OCI-LY3 (cell line): ENCODE data around the gene INSRR.

Experiments used
- H2AFZ ChIP-seq: fragments of 200-600, 300-600 bp; shearing (Covaris generic); 2 replicates; pipeline ENCODE4 v1.6.0; 2014; ENCODE audit warnings: antibody characterized with exemption, low read depth, low read length
- H3K27ac ChIP-seq: fragments of 200-600, 300-600 bp; sonication (generic); 2 replicates; pipeline ENCODE4 v1.5.1; 2014; ENCODE audit warnings: mild to moderate bottlenecking, low read length, moderate library complexity, mixed read lengths
- H3K27me3 ChIP-seq: fragments of 200-600, 300-600 bp; sonication (generic); 2 replicates; pipeline ENCODE4 v1.6.1; 2014; ENCODE audit warnings: low read depth, low read length, mixed read lengths
- H3K36me3 ChIP-seq: fragments of 200-600, 300-600 bp; sonication (generic); replicated peaks from 2 replicates; pipeline ENCODE3; 2014; ENCODE audit warnings: low read depth, low read length, mixed read lengths
- H3K4me1 ChIP-seq: fragments of 300-600, 200-600 bp; sonication (generic); 2 replicates; pipeline ENCODE4 v1.6.1; 2014; ENCODE audit warnings: low read length, mixed read lengths
- H3K4me2 ChIP-seq: fragments of 200-600, 300-600 bp; sonication (generic); 2 replicates; pipeline ENCODE4 v1.6.1; 2014; ENCODE audit warnings: low read length, mixed read lengths
- H3K4me3 ChIP-seq: fragments of 300-600, 200-600 bp; sonication (generic); 2 replicates; pipeline ENCODE4 v1.5.1; 2014; ENCODE audit warnings: antibody characterized with exemption, mild to moderate bottlenecking, low read length, moderate library complexity
- H3K79me2 ChIP-seq: fragments of 300-600, 200-600 bp; shearing (Covaris generic); 2 replicates; pipeline ENCODE4 v1.6.1; 2014; ENCODE audit warnings: mild to moderate bottlenecking, low read length, mixed read lengths
- H3K9ac ChIP-seq: fragments of 300-600, 200-600 bp; shearing (Covaris generic); 2 replicates; pipeline ENCODE4 v1.6.0; 2014; ENCODE audit warnings: mild to moderate bottlenecking, low read length, moderate library complexity
- H3K9me3 ChIP-seq: fragments of 200-600, 300-600 bp; shearing (Covaris generic); 2 replicates; pipeline ENCODE4 v1.6.1; 2014; ENCODE audit warnings: low read length, mixed read lengths; ENCODE audit not compliant: insufficient read depth
- H4K20me1 ChIP-seq: fragments of 200-600, 300-600 bp; sonication (generic); 2 replicates; pipeline ENCODE4 v1.6.1; 2016; ENCODE audit warnings: low read length, mixed read lengths; ENCODE audit not compliant: insufficient read depth
- EZH2phosphoT487 ChIP-seq: fragments of 200-600 bp; shearing (Covaris generic); IDR thresholded peaks from 2 replicates; pipeline ENCODE4 v1.6.1; 2018; ENCODE audit warnings: antibody characterized with exemption, mixed run types, low read depth
- TF ChIP-seq, protein P1 (sequence below): fragments of 200-600, 300-600 bp; sonication (generic); IDR thresholded peaks from 2 replicates; pipeline ENCODE4 v1.5.1; 2014; ENCODE audit warnings: antibody characterized with exemption, low read length, low read depth

Gene INSRR

DNA sequence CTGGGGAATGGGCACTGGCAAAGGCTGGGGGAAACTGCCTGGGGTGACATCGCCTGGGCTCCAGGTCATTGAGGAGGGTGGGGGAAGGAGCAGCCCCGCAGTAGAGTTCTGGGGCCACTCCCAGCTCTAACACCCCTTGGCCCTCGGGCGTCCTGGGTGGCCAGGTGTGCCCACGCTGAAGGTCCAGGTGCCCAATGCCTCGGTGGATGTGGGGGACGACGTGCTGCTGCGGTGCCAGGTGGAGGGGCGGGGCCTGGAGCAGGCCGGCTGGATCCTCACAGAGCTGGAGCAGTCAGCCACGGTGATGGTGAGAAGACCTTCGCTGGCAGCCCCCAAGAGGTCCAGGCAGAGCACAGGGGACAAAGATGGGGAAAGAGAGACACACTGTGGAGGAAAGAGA, 9.4 kb upstream of the INSRR start:
- Histone ChIP-seq H3K4me1 (peaks cover 2% of the 10 kb centered on the region; the same call in 1 of the 2 replicates), H2AFZ (no peak overlapping the region), H3K36me3 (no peaks in the 10 kb centered on the region), H3K9ac (no peak overlapping the region), H3K4me2 (no peak overlapping the region), H3K9me3 (no peaks in the 10 kb centered on the region), H3K27me3 (peaks cover 25% of the 10 kb centered on the region), H3K79me2 (no peaks in the 10 kb centered on the region), H3K4me3 (no peak overlapping the region), H4K20me1 (no peaks in the 10 kb centered on the region), H3K27ac (no peak overlapping the region)
- TF ChIP-seq EZH2phosphoT487, result no peak
- TF ChIP-seq, protein P1, sequence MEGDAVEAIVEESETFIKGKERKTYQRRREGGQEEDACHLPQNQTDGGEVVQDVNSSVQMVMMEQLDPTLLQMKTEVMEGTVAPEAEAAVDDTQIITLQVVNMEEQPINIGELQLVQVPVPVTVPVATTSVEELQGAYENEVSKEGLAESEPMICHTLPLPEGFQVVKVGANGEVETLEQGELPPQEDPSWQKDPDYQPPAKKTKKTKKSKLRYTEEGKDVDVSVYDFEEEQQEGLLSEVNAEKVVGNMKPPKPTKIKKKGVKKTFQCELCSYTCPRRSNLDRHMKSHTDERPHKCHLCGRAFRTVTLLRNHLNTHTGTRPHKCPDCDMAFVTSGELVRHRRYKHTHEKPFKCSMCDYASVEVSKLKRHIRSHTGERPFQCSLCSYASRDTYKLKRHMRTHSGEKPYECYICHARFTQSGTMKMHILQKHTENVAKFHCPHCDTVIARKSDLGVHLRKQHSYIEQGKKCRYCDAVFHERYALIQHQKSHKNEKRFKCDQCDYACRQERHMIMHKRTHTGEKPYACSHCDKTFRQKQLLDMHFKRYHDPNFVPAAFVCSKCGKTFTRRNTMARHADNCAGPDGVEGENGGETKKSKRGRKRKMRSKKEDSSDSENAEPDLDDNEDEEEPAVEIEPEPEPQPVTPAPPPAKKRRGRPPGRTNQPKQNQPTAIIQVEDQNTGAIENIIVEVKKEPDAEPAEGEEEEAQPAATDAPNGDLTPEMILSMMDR, result 0 out of 2 replicates have a peak, but pooled peaks have one; percentile 5

DNA sequence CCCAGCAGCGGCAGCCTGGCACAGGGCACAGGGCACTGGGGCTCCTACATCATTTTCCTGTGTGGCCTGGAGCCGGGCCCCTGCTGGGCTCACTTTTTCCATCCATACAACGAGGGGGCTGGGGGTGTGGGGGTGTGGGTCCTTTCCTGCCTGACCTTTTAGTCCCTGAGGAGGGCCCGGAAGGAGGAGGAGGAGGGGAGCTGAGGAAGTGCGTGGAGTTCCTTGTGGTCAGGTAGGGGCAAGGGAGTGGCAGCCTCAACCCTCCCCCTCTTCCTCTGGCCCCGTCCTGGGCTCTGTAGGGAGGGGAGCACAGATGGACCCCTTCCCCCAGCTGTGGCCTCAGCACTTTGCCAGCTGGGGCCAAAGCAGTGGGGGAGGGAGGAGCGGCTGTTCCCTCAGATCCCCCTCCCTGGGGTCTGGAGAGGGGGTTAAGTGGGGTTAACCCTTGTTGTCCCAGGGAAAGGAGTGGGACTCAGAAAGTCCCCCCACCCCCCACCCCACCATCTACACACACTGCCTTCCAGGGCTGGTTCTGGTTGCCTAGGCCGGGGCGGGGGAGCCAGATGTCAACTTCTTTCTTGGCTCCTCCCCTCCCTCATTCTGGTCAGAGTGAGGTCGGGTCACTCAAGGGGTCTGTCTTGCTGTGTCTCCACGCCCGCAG, 7.5 kb upstream of the INSRR start:
- TF ChIP-seq, protein P1, result no peak
- no peak for TF ChIP-seq EZH2phosphoT487
- H3K4me2 ChIP-seq, result no peak overlapping the region
- H3K79me2 ChIP-seq, result no peaks in the 10 kb centered on the region
- H3K36me3 ChIP-seq, result no peaks in the 10 kb centered on the region
- H3K27ac ChIP-seq, result no peak overlapping the region
- H3K9me3 ChIP-seq, result no peaks in the 10 kb centered on the region
- no peak overlapping the region for H2AFZ ChIP-seq
- no peak overlapping the region for H3K4me3 ChIP-seq
- peaks cover 5% of the 10 kb centered on the region; the same call in 1 of the 2 replicates for H3K4me1 ChIP-seq
- H3K9ac ChIP-seq, result no peak overlapping the region
- H3K27me3 ChIP-seq, result peaks cover 31% of the 10 kb centered on the region
- no peaks in the 10 kb centered on the region for H4K20me1 ChIP-seq

DNA sequence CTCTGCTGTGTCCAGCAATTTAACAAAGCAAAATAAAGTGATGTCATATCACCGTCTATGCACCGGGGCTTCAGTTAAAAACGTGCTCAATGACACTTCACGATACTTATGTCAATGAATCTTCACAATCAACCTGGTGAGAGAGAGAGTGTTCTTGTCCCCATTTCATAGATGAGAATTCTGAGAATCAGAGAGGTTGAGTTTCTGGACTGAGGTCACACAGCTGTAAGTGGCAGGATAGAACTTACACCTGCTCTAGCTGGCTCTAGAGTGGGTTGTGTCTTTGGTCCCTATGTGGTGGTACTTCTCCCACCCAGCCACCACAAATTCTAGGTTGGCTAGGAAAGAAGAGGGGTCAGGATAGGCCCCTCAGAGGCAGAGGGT, 6.9 kb upstream of the INSRR start:
- Histone ChIP-seq H3K4me1 (peaks cover 8% of the 10 kb centered on the region; the same call in 1 of the 2 replicates), H2AFZ (no peak overlapping the region), H3K4me2 (no peak overlapping the region), H3K9me3 (no peaks in the 10 kb centered on the region), H3K4me3 (no peak overlapping the region), H3K27ac (no peak overlapping the region), H4K20me1 (no peaks in the 10 kb centered on the region), H3K79me2 (no peaks in the 10 kb centered on the region), H3K9ac (no peak overlapping the region), H3K27me3 (peaks cover 33% of the 10 kb centered on the region), H3K36me3 (no peaks in the 10 kb centered on the region)
- TF ChIP-seq EZH2phosphoT487, result no peak
- TF ChIP-seq, protein P1, result no peak

DNA sequence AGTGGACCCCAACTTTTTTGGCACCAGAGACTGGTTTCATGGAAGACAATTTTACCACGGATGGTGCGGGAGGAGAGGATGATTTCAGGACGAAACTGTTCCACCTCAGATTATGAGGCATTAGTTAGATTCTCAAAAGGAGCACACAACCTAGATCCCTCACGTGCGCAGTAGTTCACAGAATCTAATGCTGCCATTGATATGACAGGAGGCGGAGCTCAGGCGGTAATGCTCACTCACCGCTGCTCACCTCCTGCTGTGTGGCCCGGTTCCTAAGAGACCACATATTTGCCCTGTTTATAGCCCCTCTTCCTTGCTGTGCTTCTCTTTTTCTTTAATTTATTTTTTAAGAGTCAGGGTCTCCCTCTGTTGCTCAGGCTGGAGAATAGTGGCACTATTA, 6.3 kb upstream of the INSRR start:
- H3K79me2 ChIP-seq, result no peaks in the 10 kb centered on the region
- no peak for TF ChIP-seq EZH2phosphoT487
- TF ChIP-seq, protein P1, result no peak
- H3K9me3 ChIP-seq, result no peaks in the 10 kb centered on the region
- H2AFZ ChIP-seq, result no peak overlapping the region
- no peak overlapping the region for H3K4me3 ChIP-seq
- H3K27ac ChIP-seq, result no peak overlapping the region
- no peak overlapping the region for H3K4me2 ChIP-seq
- H4K20me1 ChIP-seq, result no peaks in the 10 kb centered on the region
- H3K4me1 ChIP-seq, result peaks cover 12% of the 10 kb centered on the region; the same call in 1 of the 2 replicates
- H3K36me3 ChIP-seq, result no peaks in the 10 kb centered on the region
- H3K9ac ChIP-seq, result no peak overlapping the region
- peaks cover 31% of the 10 kb centered on the region for H3K27me3 ChIP-seq
